ENCODE results near the gene DYNLT5. TPM values are rescaled to one million over a fixed set of nuclear protein-coding genes. Genes with fewer than 3 reads are reported as not detected.
"Not testable (repeated sequence)": the region's sequence is repeated elsewhere in the genome, so short reads cannot be mapped to it uniquely, and the experiment has no call there.

DYNLT5 gene
- total and polyA plus RNA-seq, 2 donors (not counting 1 experiment from before 2014, with no cell fraction given) = not detected

GRCh38 chr1:66779475-66780078 lies 27.3 kb downstream of the DYNLT5 start:
- Mint-ChIP-seq H3K27ac (no peak overlapping the region), H3K4me1 (no peaks in the 10 kb centered on the region), H3K4me3 (no peak overlapping the region), H3K27me3 (peaks cover 16% of the 10 kb centered on the region), H3K9me3 (ENCODE audit: insufficient read depth) (no peaks in the 10 kb centered on the region)
- intact Hi-C loops (cut with micrococcal nuclease) = no loop called here
- Histone ChIP-seq H3K9ac (ENCODE audit: low read length) (no peak overlapping the region), H2AFZ (ENCODE audit: insufficient read depth, low read depth, low read length, poor library complexity, severe bottlenecking) (no peak overlapping the region), H3K27ac (ENCODE audit: low read length in 2 of 2) (no peak overlapping the region), H3K27me3 (replicated peaks in 1 of 4; ENCODE audit: control extremely low read depth in 1 of 4, control insufficient read depth in 3 of 4, insufficient read depth in 4 of 4, low read length in 3 of 4) (no peaks in the 10 kb centered on the region), H3K36me3 (replicated peaks in 1 of 2; ENCODE audit: control extremely low read depth in 1 of 2, control insufficient read depth in 1 of 2, extremely low read depth in 1 of 2, insufficient read depth in 2 of 2, low read length in 1 of 2) (no peaks in the 10 kb centered on the region), H4K20me1 (ENCODE audit: control insufficient read depth, insufficient read depth, low read length, poor library complexity, severe bottlenecking) (no peaks in the 10 kb centered on the region), H3K79me2 (ENCODE audit: control insufficient read depth, insufficient read depth, low read length) (no peaks in the 10 kb centered on the region), H3K4me3 (ENCODE audit: control extremely low read depth in 1 of 5, extremely low read depth in 1 of 5, insufficient read depth in 1 of 5, low read depth in 2 of 5, low read length in 4 of 5) (no peak overlapping the region), H3K4me2 (replicated peaks; ENCODE audit: low read depth, low read length, poor library complexity, severe bottlenecking) (no peak overlapping the region), H3K9me3 (ENCODE audit: control extremely low read depth in 1 of 3, control insufficient read depth in 2 of 3, insufficient read depth in 1 of 3, low read length in 2 of 3) (peaks cover 0 to 3% (median 0%) of the 10 kb centered on the region in 3 donors), H3K4me1 (ENCODE audit: control insufficient read depth in 2 of 2, insufficient read depth in 2 of 2, low read length in 2 of 2) (no peaks in the 10 kb centered on the region)
- WGBS (ENCODE audit: insufficient coverage) = 100% methylated on average over 1 of the region's 2 CpGs
- POLR2A ChIA-PET = no interaction called here
- TF ChIP-seq CTCF (IDR thresholded peaks at IDR 0.05) = no peak
- DNase-seq (no peak), ATAC-seq (ENCODE audit: low read depth) (no peak)
- CTCF ChIA-PET = interaction anchor here (2.3 kb wide), 1 partner anchor 8 kb away, joined by 6 read pairs; no protein-coding TSS in a partner anchor

GRCh38 chr1:66785800-66786199 lies 33.5 kb downstream of the DYNLT5 start:
- intact Hi-C loops (cut with micrococcal nuclease); H4K20me1 ChIP-seq (ENCODE audit: control insufficient read depth, insufficient read depth, low read length, poor library complexity, severe bottlenecking); POLR2A ChIA-PET; H3K27ac Mint-ChIP-seq; H3K9ac ChIP-seq (ENCODE audit: low read length); H3K36me3 ChIP-seq (replicated peaks in 1 of 2; ENCODE audit: control extremely low read depth in 1 of 2, control insufficient read depth in 1 of 2, extremely low read depth in 1 of 2, insufficient read depth in 2 of 2, low read length in 1 of 2); H3K27me3 Mint-ChIP-seq; H3K9me3 Mint-ChIP-seq (ENCODE audit: insufficient read depth); H3K4me3 Mint-ChIP-seq; H3K4me3 ChIP-seq (ENCODE audit: control extremely low read depth in 1 of 5, extremely low read depth in 1 of 5, insufficient read depth in 1 of 5, low read depth in 2 of 5, low read length in 4 of 5); ATAC-seq (ENCODE audit: low read depth); DNase-seq; H3K27me3 ChIP-seq (replicated peaks in 1 of 4; ENCODE audit: control extremely low read depth in 1 of 4, control insufficient read depth in 3 of 4, insufficient read depth in 4 of 4, low read length in 3 of 4); H2AFZ ChIP-seq (ENCODE audit: insufficient read depth, low read depth, low read length, poor library complexity, severe bottlenecking); H3K4me2 ChIP-seq (replicated peaks; ENCODE audit: low read depth, low read length, poor library complexity, severe bottlenecking); H3K79me2 ChIP-seq (ENCODE audit: control insufficient read depth, insufficient read depth, low read length); H3K9me3 ChIP-seq (ENCODE audit: control extremely low read depth in 1 of 3, control insufficient read depth in 2 of 3, insufficient read depth in 1 of 3, low read length in 2 of 3); CTCF ChIA-PET; H3K27ac ChIP-seq (ENCODE audit: low read length in 2 of 2): not testable (repeated sequence)
- peaks cover 6 to 11% of the 10 kb centered on the region in 2 donors for H3K4me1 ChIP-seq (ENCODE audit: control insufficient read depth in 2 of 2, insufficient read depth in 2 of 2, low read length in 2 of 2)
- H3K4me1 Mint-ChIP-seq = peaks cover 13% of the 10 kb centered on the region
- no CpG with 5 or more reads among the region's 2 CpGs for WGBS (ENCODE audit: insufficient coverage)

All from B cell (primary cell).